H1 (cell line): ENCODE results near the gene ZDHHC23. TPM values are rescaled to one million over a fixed set of nuclear protein-coding genes. Genes with fewer than 3 reads are reported as not detected.

ENCODE experiments used
- GABPA ChIP-seq: IDR thresholded peaks from 2 replicates; pipeline ENCODE4 v1.6.1; 2011; ENCODE audit warnings: mild to moderate bottlenecking, low read length, moderate library complexity, borderline replicate concordance; ENCODE audit not compliant: insufficient read depth
- polyA plus RNA-seq, 7 experiments: library from polyadenylated mRNA; depleted of rRNA in 3 of 7; stranded (reverse) in 5 of 7; unstranded in 2 of 7; fragments of >200 nt in 5 of 7; fragments of 200-250 nt in 2 of 7; gene quantifications; 1 replicate in 5 of 7; 2 replicates in 1 of 7; 4 replicates in 1 of 7; pipeline versions ENCODE4 v1.2.1 to v1.2.3, GENCODE V29; 2011 to 2013; ENCODE audit warnings: missing spikeins in 2 of 7, mixed read lengths in 2 of 7
- total RNA-seq: library from RNA; stranded (reverse); fragmentation: NEBNext Ultra II Directional; extraction: Animal tissue kit (Norgen Biotek cat#: 25700); gene quantifications from 2 replicates; pipeline ENCODE4 v1.2.1, GENCODE V29; 2021

Gene ZDHHC23
- total and polyA plus RNA-seq, 2 of the 8 experiments (the other 6 are each of a cell fraction or from before 2014, with no cell fraction given), result 6.2 to 15.7 TPM

- TF ChIP-seq GABPA, result no peak
Measured at GRCh38 chr3:114005481-114005880, 57.7 kb downstream of the ZDHHC23 start (continued).
